22Rv1 (cell line): ENCODE measurements around the gene TEKT2.

ENCODE experiments used
- H3K27ac ChIP-seq: fragments of 450-650 bp; 2 replicates; pipeline ENCODE4 v1.5.1; 2017
- CTCF ChIP-seq: fragments of 450-650 bp; IDR thresholded peaks from 2 replicates; pipeline ENCODE4 v1.5.1; 2017; ENCODE audit warnings: mild to moderate bottlenecking
- ZFX ChIP-seq: fragments of 450-650 bp; IDR thresholded peaks from 2 replicates; pipeline ENCODE4 v1.6.1; 2017; ENCODE audit warnings: antibody characterized with exemption, borderline replicate concordance

TEKT2 gene

GRCh38 chr1:36087233-36088123 lies 3.6 kb downstream of the TEKT2 start:
- TF ChIP-seq CTCF (no peak), ZFX (no peak)
- H3K27ac ChIP-seq: no peak overlapping the region

- H3K27ac ChIP-seq: peak overlapping the region; percentile 70
- TF ChIP-seq ZFX (no peak), CTCF (no peak)
Measured at GRCh38 chr1:36088265-36088576, 4.3 kb downstream of the TEKT2 start.

- peak within 1 kb of the TSS; percentile 70 for H3K27ac ChIP-seq
- TF ChIP-seq ZFX: no peak
- TF ChIP-seq CTCF: peak; percentile 99
Measured at GRCh38 chr1:36088577-36089392, 4.9 kb downstream of the TEKT2 start, which contains the start of gene ADPRS. Gene ADPRS, plus strand, starts transcription at chr1:36088892. Its CDS starts 13 bp downstream, at chr1:36088905.

GRCh38 chr1:36089393-36090121 lies 5.7 kb downstream of the TEKT2 start:
- no peak for TF ChIP-seq CTCF
- TF ChIP-seq ZFX: no peak
- peak overlapping the region; percentile 70 for H3K27ac ChIP-seq

GRCh38 chr1:36091141-36091540 lies 7.2 kb downstream of the TEKT2 start:
- H3K27ac ChIP-seq: no peak overlapping the region
- TF ChIP-seq ZFX: no peak
- TF ChIP-seq CTCF: no peak

GRCh38 chr1:36091698-36092097 lies 7.8 kb downstream of the TEKT2 start:
- TF ChIP-seq ZFX (no peak), CTCF (no peak)
- H3K27ac ChIP-seq: no peak overlapping the region
